ENCODE data around the gene ZBTB45. TPM values are rescaled to one million over a fixed set of nuclear protein-coding genes. Genes with fewer than 3 reads are reported as not detected.
"Not testable (repeated sequence)": the region's sequence is repeated elsewhere in the genome, so short reads cannot be mapped to it uniquely, and the experiment has no call there.

Gene ZBTB45
- total RNA-seq, 1 donor from 2014 or later: 5.0 TPM

- not testable (repeated sequence) for ATAC-seq; DNase-seq (ENCODE audit: low spot score)
Observed at GRCh38 chr19:58542641-58543372, 23.2 kb upstream of the ZBTB45 start.

GRCh38 chr19:58539169-58539559 is 19.6 kb upstream of the ZBTB45 start:
- ATAC-seq: not testable (repeated sequence)

GRCh38 chr19:58538257-58539168 is 18.9 kb upstream of the ZBTB45 start:
- DNase-seq (ENCODE audit: low spot score): no peak
- ATAC-seq: peak; percentile 77

More at GRCh38 chr19:58539169-58539559, 19.6 kb upstream of the ZBTB45 start:
- not testable (repeated sequence) for DNase-seq (ENCODE audit: low spot score)

GRCh38 chr19:58536852-58537798 is 17.5 kb upstream of the ZBTB45 start:
- DNase-seq (ENCODE audit: low spot score) (no peak), ATAC-seq (no peak)

- ATAC-seq (no peak), DNase-seq (ENCODE audit: low spot score) (no peak)
Observed at GRCh38 chr19:58535857-58536256, 16.2 kb upstream of the ZBTB45 start.

- DNase-seq (ENCODE audit: low spot score) (no peak), ATAC-seq (no peak)
Observed at GRCh38 chr19:58531034-58531840, 11.6 kb upstream of the ZBTB45 start.

- DNase-seq (ENCODE audit: low spot score) (no peak), ATAC-seq (no peak)
Observed at GRCh38 chr19:58529405-58529804, 9.8 kb upstream of the ZBTB45 start.

GRCh38 chr19:58522709-58523108 is 3.1 kb upstream of the ZBTB45 start:
- DNase-seq (ENCODE audit: low spot score) (no peak), ATAC-seq (no peak)

GRCh38 chr19:58521651-58522050 is 2.0 kb upstream of the ZBTB45 start:
- DNase-seq (ENCODE audit: low spot score): no peak
- no peak for ATAC-seq

GRCh38 chr19:58520257-58520599 is 618 bp upstream of the ZBTB45 start:
- DNase-seq (ENCODE audit: low spot score) (no peak), ATAC-seq (no peak)

GRCh38 chr19:58519087-58519354 is 589 bp downstream of the ZBTB45 start:
- peak; percentile 57 for ATAC-seq
- DNase-seq (ENCODE audit: low spot score): peak; percentile 69

GRCh38 chr19:58518256-58519086 is 1.1 kb downstream of the ZBTB45 start:
- ATAC-seq: no peak
- DNase-seq (ENCODE audit: low spot score): no peak

GRCh38 chr19:58516964-58517833 is 2.4 kb downstream of the ZBTB45 start:
- no peak for ATAC-seq
- DNase-seq (ENCODE audit: low spot score): no peak

- no peak for ATAC-seq
- DNase-seq (ENCODE audit: low spot score): no peak
Observed at GRCh38 chr19:58516246-58516836, 3.3 kb downstream of the ZBTB45 start.

GRCh38 chr19:58515259-58515658 is 4.4 kb downstream of the ZBTB45 start:
- no peak for ATAC-seq
- no peak for DNase-seq (ENCODE audit: low spot score)

- ATAC-seq (no peak), DNase-seq (ENCODE audit: low spot score) (peak; percentile 48)
Observed at GRCh38 chr19:58514564-58515022, 5.0 kb downstream of the ZBTB45 start.

GRCh38 chr19:58513694-58514563 is 5.7 kb downstream of the ZBTB45 start:
- ATAC-seq (peak; percentile 70), DNase-seq (ENCODE audit: low spot score) (peak; percentile 94)
